WTC11 (cell line): ENCODE data around the gene CSNK1G1. TPM values are rescaled to one million over a fixed set of nuclear protein-coding genes. Genes with fewer than 3 reads are reported as not detected.

Source experiments
- ATAC-seq: fragments of 200-7000 bp; cut with Tn5 transposase; 2 replicates; pipeline ENCODE4 v1.10.0; 2021; ENCODE audit warnings: mild to moderate bottlenecking, moderate library complexity
- CTCF ChIA-PET: fragments of 300-600 bp; sonication (Branson Sonifier 250); formaldehyde crosslinking; loops from one replicate; lab custom pipeline; 2021; ENCODE audit warnings: antibody characterized with exemption; lab: Charles Lee
- POLR2A ChIA-PET: fragments of 350-600 bp; sonication (Branson Sonifier 250); formaldehyde crosslinking; loops from one replicate; lab custom pipeline; 2021; ENCODE audit warnings: antibody characterized with exemption; lab: Charles Lee
- DNase-seq: peaks from one replicate; pipeline ENCODE4 v3.0.0; 2021; ENCODE audit warnings: low spot score
- H3K27ac Mint-ChIP-seq: 2 replicates; pipeline ENCODE4 v1.8.0; 2021; ENCODE audit warnings: mixed read lengths
- H3K27me3 Mint-ChIP-seq: 2 replicates; pipeline ENCODE4 v1.8.0; 2021; ENCODE audit warnings: low read depth, mild to moderate bottlenecking, moderate library complexity, mixed read lengths
- H3K36me3 Mint-ChIP-seq: 2 replicates; pipeline ENCODE4 v1.8.0; 2021; ENCODE audit warnings: mixed read lengths
- H3K4me1 Mint-ChIP-seq: 2 replicates; pipeline ENCODE4 v1.8.0; 2022; ENCODE audit warnings: mixed read lengths
- H3K4me3 Mint-ChIP-seq: 2 replicates; pipeline ENCODE4 v1.8.0; 2021; ENCODE audit warnings: mild to moderate bottlenecking, moderate library complexity, mixed read lengths
- H3K9me3 Mint-ChIP-seq: 2 replicates; pipeline ENCODE4 v1.8.0; 2021; ENCODE audit warnings: mixed read lengths
- ATF2 ChIP-seq: sonication (generic); formaldehyde crosslinking; IDR thresholded peaks from 2 replicates; pipeline ENCODE4 v1.8.1; 2022; ENCODE audit warnings: low read depth, missing genetic modification reagents, borderline replicate concordance
- E2F5 ChIP-seq: sonication (generic); formaldehyde crosslinking; IDR thresholded peaks from 2 replicates; pipeline ENCODE4 v1.8.1; 2022; ENCODE audit warnings: mild to moderate bottlenecking, moderate library complexity, missing genetic modification reagents
- GRHL2 ChIP-seq: fragments of 250-450 bp; sonication (Bioruptor Pico); IDR thresholded peaks from 2 replicates; pipeline ENCODE4 v1.8.0; 2022; ENCODE audit warnings: mild to moderate bottlenecking, moderate library complexity; ENCODE audit not compliant: insufficient replicate concordance, severe bottlenecking
- IRF1 ChIP-seq: sonication (generic); formaldehyde crosslinking; IDR thresholded peaks from 2 replicates; pipeline ENCODE4 v1.8.0; 2023; ENCODE audit warnings: missing genetic modification reagents
- JAZF1 ChIP-seq: fragments of 250-450 bp; sonication (Bioruptor Pico); IDR thresholded peaks from 2 replicates; pipeline ENCODE4 v1.9.0; 2021; ENCODE audit warnings: moderate library complexity, mild to moderate bottlenecking, inconsistent platforms
- MYBL2 ChIP-seq: sonication (generic); formaldehyde crosslinking; IDR thresholded peaks from 2 replicates; pipeline ENCODE4 v1.8.1; 2023; ENCODE audit warnings: mild to moderate bottlenecking, moderate library complexity, missing genetic modification reagents
- NFE2L1 ChIP-seq: sonication (generic); formaldehyde crosslinking; IDR thresholded peaks from 2 replicates; pipeline ENCODE4 v1.8.1; 2023; ENCODE audit warnings: missing genetic modification reagents
- PRDM15 ChIP-seq: sonication (generic); formaldehyde crosslinking; IDR thresholded peaks from 2 replicates; pipeline ENCODE4 v1.8.0; 2022; ENCODE audit warnings: missing genetic modification reagents
- PRRX2 ChIP-seq: fragments of 250-450 bp; sonication (Bioruptor Pico); IDR thresholded peaks from 2 replicates; pipeline ENCODE4 v1.8.0; 2021; ENCODE audit warnings: mild to moderate bottlenecking
- RELA ChIP-seq: sonication (generic); formaldehyde crosslinking; IDR thresholded peaks from 2 replicates; pipeline ENCODE4 v1.8.1; 2022; ENCODE audit warnings: missing genetic modification reagents, mild to moderate bottlenecking, borderline replicate concordance
- TCF7 ChIP-seq: sonication (generic); formaldehyde crosslinking; IDR thresholded peaks from 2 replicates; pipeline ENCODE4 v1.8.0; 2022; ENCODE audit warnings: mild to moderate bottlenecking, low read depth, missing genetic modification reagents, moderate library complexity
- TEAD1 ChIP-seq: sonication (generic); formaldehyde crosslinking; IDR thresholded peaks from 2 replicates; pipeline ENCODE4 v1.8.0; 2022; ENCODE audit warnings: mild to moderate bottlenecking, missing genetic modification reagents
- USF2 ChIP-seq: sonication (generic); formaldehyde crosslinking; IDR thresholded peaks from 2 replicates; pipeline ENCODE4 v1.8.1; 2023; ENCODE audit warnings: mild to moderate bottlenecking, missing genetic modification reagents, moderate library complexity
- ZNF281 ChIP-seq: sonication (generic); formaldehyde crosslinking; IDR thresholded peaks from 2 replicates; pipeline ENCODE4 v1.8.0; 2023; ENCODE audit warnings: mild to moderate bottlenecking, missing genetic modification reagents
- ZNF396 ChIP-seq: fragments of 250-450 bp; sonication (Bioruptor Pico); IDR thresholded peaks from 2 replicates; pipeline ENCODE4 v1.8.0; 2021; ENCODE audit warnings: mild to moderate bottlenecking, moderate library complexity, borderline replicate concordance
- ZNF512 ChIP-seq: sonication (generic); formaldehyde crosslinking; IDR thresholded peaks from 2 replicates; pipeline ENCODE4 v1.8.1; 2022; ENCODE audit warnings: missing genetic modification reagents, borderline replicate concordance
- total RNA-seq: library from RNA; stranded (reverse); gene quantifications from 3 replicates; pipeline ENCODE4 v1.2.3, GENCODE V29; 2021
- TF ChIP-seq, protein P1 (sequence below): fragments of 250-450 bp; sonication (Bioruptor Pico); IDR thresholded peaks from 2 replicates; pipeline ENCODE4 v2.1.2; 2022; ENCODE audit warnings: mild to moderate bottlenecking, moderate library complexity
- TF ChIP-seq, protein P2 (sequence below): sonication (generic); formaldehyde crosslinking; conservative IDR thresholded peaks from 2 replicates; pipeline ENCODE4 v1.8.1; 2023; ENCODE audit warnings: mild to moderate bottlenecking, low read depth, missing genetic modification reagents, moderate library complexity

CSNK1G1 gene
- total RNA-seq, 1 experiment from 2014 or later, result 19.3 TPM

DNA sequence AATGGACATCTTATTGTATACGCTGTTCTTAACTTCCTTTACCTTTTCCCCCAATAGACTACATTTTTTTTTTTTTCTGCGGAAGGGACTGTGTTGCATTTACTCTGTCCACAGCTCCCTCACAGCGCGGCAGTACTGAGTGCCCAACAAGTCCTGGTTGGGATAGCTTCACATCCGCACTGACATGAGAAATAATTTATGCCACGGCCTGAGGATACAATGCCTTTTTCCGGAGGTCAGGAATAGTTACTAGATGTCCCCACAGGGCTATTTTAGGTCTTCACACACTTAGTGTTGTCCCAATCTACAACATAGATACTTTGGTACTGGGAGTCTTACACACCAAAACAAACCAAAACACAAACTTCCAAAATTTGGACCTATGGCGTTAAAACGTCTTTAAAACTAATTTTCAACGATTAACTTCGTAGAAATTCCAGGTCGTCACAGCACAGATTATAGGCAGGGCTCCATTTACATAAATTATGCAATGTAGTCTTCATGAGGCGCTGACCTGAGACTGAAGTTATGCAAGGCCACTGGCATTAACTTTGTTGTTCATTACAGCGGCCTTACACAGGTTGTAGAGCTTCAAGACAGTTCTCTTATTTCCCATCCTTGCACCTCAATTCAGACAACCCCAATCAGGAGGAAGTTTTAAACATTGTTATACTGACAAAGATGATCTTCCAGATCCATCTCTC lies 192.2 kb downstream of the CSNK1G1 start:
- DNase-seq (no peak), ATAC-seq (peak; percentile 2; the same call in 1 of the 2 replicates)
- peak overlapping the region; percentile 76 for H3K27ac Mint-ChIP-seq
- CTCF ChIA-PET, result interaction anchor here (0.5 to 3.8 kb wide), 17 partner anchors 10 to 564 kb away, joined by 3 to 45 read pairs (median 5); partner anchors contain the start of genes CIAO2A and TRIP4
- POLR2A ChIA-PET, result interaction anchor here (0.5 to 2.9 kb wide), 4 partner anchors 11 to 1179 kb away, joined by 3 to 9 read pairs (median 4); no protein-coding TSS in a partner anchor
- H3K4me1 Mint-ChIP-seq, result peaks cover 33% of the 10 kb centered on the region
- H3K9me3 Mint-ChIP-seq, result no peaks in the 10 kb centered on the region
- peaks cover 19% of the 10 kb centered on the region for H3K36me3 Mint-ChIP-seq
- H3K27me3 Mint-ChIP-seq, result no peaks in the 10 kb centered on the region
- H3K4me3 Mint-ChIP-seq, result peak overlapping the region; percentile 69
- TF ChIP-seq USF2 (CRISPR knock-in tag), result no peak
- no peak for TF ChIP-seq PRRX2
- TF ChIP-seq, protein P1, sequence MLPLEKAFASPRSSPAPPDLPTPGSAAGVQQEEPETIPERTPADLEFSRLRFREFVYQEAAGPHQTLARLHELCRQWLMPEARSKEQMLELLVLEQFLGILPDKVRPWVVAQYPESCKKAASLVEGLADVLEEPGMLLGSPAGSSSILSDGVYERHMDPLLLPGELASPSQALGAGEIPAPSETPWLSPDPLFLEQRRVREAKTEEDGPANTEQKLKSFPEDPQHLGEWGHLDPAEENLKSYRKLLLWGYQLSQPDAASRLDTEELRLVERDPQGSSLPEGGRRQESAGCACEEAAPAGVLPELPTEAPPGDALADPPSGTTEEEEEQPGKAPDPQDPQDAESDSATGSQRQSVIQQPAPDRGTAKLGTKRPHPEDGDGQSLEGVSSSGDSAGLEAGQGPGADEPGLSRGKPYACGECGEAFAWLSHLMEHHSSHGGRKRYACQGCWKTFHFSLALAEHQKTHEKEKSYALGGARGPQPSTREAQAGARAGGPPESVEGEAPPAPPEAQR, result no peak
- TF ChIP-seq NFE2L1 (CRISPR knock-in tag), result no peak
- no peak for TF ChIP-seq TCF7
- no peak for TF ChIP-seq TEAD1 (CRISPR knock-in tag)
- TF ChIP-seq MYBL2 (CRISPR knock-in tag), result no peak
- no peak for TF ChIP-seq ZNF396 (CRISPR knock-in tag)
- no peak for TF ChIP-seq ZNF512 (CRISPR knock-in tag)
- no peak for TF ChIP-seq JAZF1
- no peak for TF ChIP-seq E2F5
- no peak for TF ChIP-seq GRHL2 (CRISPR knock-in tag)
- TF ChIP-seq, protein P2, sequence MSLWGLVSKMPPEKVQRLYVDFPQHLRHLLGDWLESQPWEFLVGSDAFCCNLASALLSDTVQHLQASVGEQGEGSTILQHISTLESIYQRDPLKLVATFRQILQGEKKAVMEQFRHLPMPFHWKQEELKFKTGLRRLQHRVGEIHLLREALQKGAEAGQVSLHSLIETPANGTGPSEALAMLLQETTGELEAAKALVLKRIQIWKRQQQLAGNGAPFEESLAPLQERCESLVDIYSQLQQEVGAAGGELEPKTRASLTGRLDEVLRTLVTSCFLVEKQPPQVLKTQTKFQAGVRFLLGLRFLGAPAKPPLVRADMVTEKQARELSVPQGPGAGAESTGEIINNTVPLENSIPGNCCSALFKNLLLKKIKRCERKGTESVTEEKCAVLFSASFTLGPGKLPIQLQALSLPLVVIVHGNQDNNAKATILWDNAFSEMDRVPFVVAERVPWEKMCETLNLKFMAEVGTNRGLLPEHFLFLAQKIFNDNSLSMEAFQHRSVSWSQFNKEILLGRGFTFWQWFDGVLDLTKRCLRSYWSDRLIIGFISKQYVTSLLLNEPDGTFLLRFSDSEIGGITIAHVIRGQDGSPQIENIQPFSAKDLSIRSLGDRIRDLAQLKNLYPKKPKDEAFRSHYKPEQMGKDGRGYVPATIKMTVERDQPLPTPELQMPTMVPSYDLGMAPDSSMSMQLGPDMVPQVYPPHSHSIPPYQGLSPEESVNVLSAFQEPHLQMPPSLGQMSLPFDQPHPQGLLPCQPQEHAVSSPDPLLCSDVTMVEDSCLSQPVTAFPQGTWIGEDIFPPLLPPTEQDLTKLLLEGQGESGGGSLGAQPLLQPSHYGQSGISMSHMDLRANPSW, result no peak
- TF ChIP-seq ATF2 (CRISPR knock-in tag), result no peak
- no peak for TF ChIP-seq IRF1 (CRISPR knock-in tag)
- no peak for TF ChIP-seq ZNF281
- TF ChIP-seq RELA, result no peak
- TF ChIP-seq PRDM15 (CRISPR knock-in tag), result no peak
